DMS153 treated with DMSO at 0.1 percent for 48 hours (cell line): ENCODE data around the gene ZNF740.

ENCODE experiments used
- DNase-seq: peaks from one replicate; lab custom pipeline; 2025; ENCODE audit not compliant: unreplicated experiment; lab: John Stamatoyannopoulos, UW

Gene ZNF740

GRCh38 chr12:53225635-53226424, 45.3 kb downstream of the ZNF740 start:
- DNase-seq: no peak

- no peak for DNase-seq
These were observed 46.3 kb downstream of the ZNF740 start for GRCh38 chr12:53226815-53227214.

- no peak for DNase-seq
These were observed 46.8 kb downstream of the ZNF740 start for GRCh38 chr12:53227341-53227740.

- no peak for DNase-seq
These were observed 47.3 kb downstream of the ZNF740 start for GRCh38 chr12:53227836-53228235.

GRCh38 chr12:53229454-53229853, 48.9 kb downstream of the ZNF740 start:
- DNase-seq: no peak

GRCh38 chr12:53230108-53230845, 49.8 kb downstream of the ZNF740 start:
- DNase-seq: no peak

GRCh38 chr12:53231671-53231920, 51.1 kb downstream of the ZNF740 start:
- no peak for DNase-seq

GRCh38 chr12:53231921-53232645, 51.6 kb downstream of the ZNF740 start, which contains the start of gene RARG:
Gene RARG, minus strand, starts transcription at chr12:53232209. Its CDS starts 4,664 bp downstream, at chr12:53227545.
- DNase-seq: no peak

GRCh38 chr12:53232646-53233461, 52.3 kb downstream of the ZNF740 start:
- no peak for DNase-seq

GRCh38 chr12:53233671-53234121, 53.2 kb downstream of the ZNF740 start:
- no peak for DNase-seq

GRCh38 chr12:53234271-53234914, 53.9 kb downstream of the ZNF740 start:
- DNase-seq: no peak

- no peak for DNase-seq
These were observed 54.6 kb downstream of the ZNF740 start for GRCh38 chr12:53235164-53235563.

GRCh38 chr12:53235742-53236442, 55.4 kb downstream of the ZNF740 start:
- no peak for DNase-seq

GRCh38 chr12:53236443-53237111, 56.1 kb downstream of the ZNF740 start:
- no peak for DNase-seq

GRCh38 chr12:53239643-53240258, 59.2 kb downstream of the ZNF740 start:
- no peak for DNase-seq

- DNase-seq: no peak
These were observed 61.3 kb downstream of the ZNF740 start for GRCh38 chr12:53241623-53242412.

GRCh38 chr12:53244337-53244736, 63.8 kb downstream of the ZNF740 start:
- no peak for DNase-seq
